DOHH2 (cell line): ENCODE results near the gene BARX2.

ENCODE experiments used
- H3F3A ChIP-seq: fragments of 200-600 bp; sonication (generic), shearing (Covaris generic); 2 replicates; pipeline ENCODE4 v1.6.0; 2016; ENCODE audit warnings: antibody characterized with exemption, mild to moderate bottlenecking; ENCODE audit not compliant: control insufficient read depth, insufficient read depth
- H3K27ac ChIP-seq: fragments of 200-600 bp; sonication (generic); 2 replicates; pipeline ENCODE4 v1.5.1; 2014; ENCODE audit warnings: low read depth, mild to moderate bottlenecking, low read length, moderate library complexity
- H3K27me3 ChIP-seq: fragments of 200-600 bp; sonication (generic); 2 replicates; pipeline ENCODE4 v1.6.1; 2014; ENCODE audit warnings: mild to moderate bottlenecking, low read length, mixed read lengths; ENCODE audit not compliant: control insufficient read depth
- H3K36me3 ChIP-seq: fragments of 200-600 bp; sonication (generic); 2 replicates; pipeline ENCODE4 v1.6.1; 2014; ENCODE audit warnings: mild to moderate bottlenecking, low read length, moderate library complexity, mixed read lengths; ENCODE audit not compliant: control insufficient read depth
- H3K4me1 ChIP-seq: fragments of 200-600 bp; sonication (generic); 2 replicates; pipeline ENCODE4 v1.6.1; 2014; ENCODE audit warnings: mild to moderate bottlenecking, low read length, mixed read lengths; ENCODE audit not compliant: control insufficient read depth
- H3K4me2 ChIP-seq: fragments of 200-600 bp; sonication (generic); 2 replicates; pipeline ENCODE4 v1.6.0; 2014; ENCODE audit warnings: mild to moderate bottlenecking, low read length, moderate library complexity
- H3K4me3 ChIP-seq: fragments of 200-600 bp; sonication (generic); 2 replicates; pipeline ENCODE4 v1.5.1; 2014; ENCODE audit warnings: mild to moderate bottlenecking, low read length, mixed read lengths
- H3K79me2 ChIP-seq: fragments of 200-600 bp; sonication (generic); 2 replicates; pipeline ENCODE4 v1.6.1; 2014; ENCODE audit warnings: mild to moderate bottlenecking, low read length, mixed read lengths; ENCODE audit not compliant: control insufficient read depth
- H3K9me2 ChIP-seq: fragments of 200-600 bp; sonication (generic); replicated peaks from 2 replicates; pipeline ENCODE4 v1.6.1; 2014; ENCODE audit warnings: mild to moderate bottlenecking, low read length, mixed read lengths; ENCODE audit not compliant: control insufficient read depth
- H3K9me3 ChIP-seq: fragments of 200-600 bp; sonication (generic); 2 replicates; pipeline ENCODE4 v1.6.1; 2014; ENCODE audit warnings: antibody characterized with exemption, low read length, mixed read lengths; ENCODE audit not compliant: control insufficient read depth, insufficient read depth
- H4K20me1 ChIP-seq: fragments of 200-600 bp; sonication (generic); 2 replicates; pipeline ENCODE4 v1.6.0; 2014; ENCODE audit warnings: low read depth, mild to moderate bottlenecking, antibody characterized with exemption, low read length, moderate library complexity; ENCODE audit not compliant: control insufficient read depth, insufficient read depth
- EZH2phosphoT487 ChIP-seq: fragments of 200-600 bp; sonication (generic); IDR thresholded peaks from 2 replicates; pipeline ENCODE4 v1.6.1; 2017; ENCODE audit warnings: borderline replicate concordance, mild to moderate bottlenecking, antibody characterized with exemption, low read length, moderate library complexity, mixed read lengths
- TF ChIP-seq, protein P1 (sequence below): fragments of 200-600 bp; sonication (generic); IDR thresholded peaks from one replicate; pipeline ENCODE4 v1.5.1; 2014; ENCODE audit warnings: antibody characterized with exemption, mild to moderate bottlenecking, low read depth, low read length; ENCODE audit not compliant: poor library complexity, severe bottlenecking

The BARX2 gene

DNA sequence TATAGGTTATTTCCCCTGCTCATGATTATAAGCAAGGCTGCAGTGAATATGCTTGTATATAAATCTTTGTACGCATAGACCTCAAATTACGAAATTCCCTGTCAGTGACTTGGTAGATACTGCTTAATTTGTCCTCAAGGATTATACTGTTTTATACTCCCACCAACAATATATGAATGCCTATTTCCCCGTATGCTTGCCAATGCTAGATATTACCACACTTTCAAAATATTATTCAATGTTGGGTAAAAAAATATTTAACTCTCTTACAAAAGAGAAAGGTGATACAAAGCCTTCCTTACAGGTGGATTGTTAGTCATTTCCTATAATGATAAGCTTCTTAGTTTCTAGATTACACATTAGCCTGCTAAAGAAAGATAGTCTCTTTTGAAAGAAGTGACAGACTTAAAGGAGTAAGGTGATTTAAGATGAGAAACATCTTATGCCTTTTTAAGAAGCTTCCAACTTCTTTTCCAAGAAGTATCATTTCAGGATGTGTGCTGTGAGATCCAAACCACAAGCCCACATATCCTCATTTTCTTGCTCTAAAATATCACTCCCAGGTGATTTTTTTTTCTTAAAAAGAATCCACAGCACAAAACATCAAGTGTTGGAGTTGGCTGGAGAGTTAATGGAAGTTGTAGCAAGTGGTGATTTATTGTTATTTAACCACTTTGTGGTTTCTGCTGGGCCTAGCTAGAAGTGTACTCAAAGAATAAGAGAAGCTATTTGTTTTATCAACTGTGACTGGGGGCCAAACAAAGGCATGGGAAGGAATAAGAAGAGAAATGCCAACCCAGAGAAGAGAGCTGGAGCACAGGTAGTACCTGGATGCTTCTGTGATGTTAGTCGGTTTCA is 59.2 kb downstream of the BARX2 start:
- Histone ChIP-seq H3K79me2 (no peaks in the 10 kb centered on the region), H3K4me2 (peak overlapping the region; percentile 63), H3K9me3 (peaks cover 8% of the 10 kb centered on the region), H3K27ac (no peak overlapping the region), H4K20me1 (no peaks in the 10 kb centered on the region), H3K36me3 (no peaks in the 10 kb centered on the region), H3K4me3 (no peak overlapping the region), H3K9me2 (no peaks in the 10 kb centered on the region), H3F3A (no peaks in the 10 kb centered on the region), H3K27me3 (no peaks in the 10 kb centered on the region), H3K4me1 (peaks cover 30% of the 10 kb centered on the region)
- TF ChIP-seq, protein P1, sequence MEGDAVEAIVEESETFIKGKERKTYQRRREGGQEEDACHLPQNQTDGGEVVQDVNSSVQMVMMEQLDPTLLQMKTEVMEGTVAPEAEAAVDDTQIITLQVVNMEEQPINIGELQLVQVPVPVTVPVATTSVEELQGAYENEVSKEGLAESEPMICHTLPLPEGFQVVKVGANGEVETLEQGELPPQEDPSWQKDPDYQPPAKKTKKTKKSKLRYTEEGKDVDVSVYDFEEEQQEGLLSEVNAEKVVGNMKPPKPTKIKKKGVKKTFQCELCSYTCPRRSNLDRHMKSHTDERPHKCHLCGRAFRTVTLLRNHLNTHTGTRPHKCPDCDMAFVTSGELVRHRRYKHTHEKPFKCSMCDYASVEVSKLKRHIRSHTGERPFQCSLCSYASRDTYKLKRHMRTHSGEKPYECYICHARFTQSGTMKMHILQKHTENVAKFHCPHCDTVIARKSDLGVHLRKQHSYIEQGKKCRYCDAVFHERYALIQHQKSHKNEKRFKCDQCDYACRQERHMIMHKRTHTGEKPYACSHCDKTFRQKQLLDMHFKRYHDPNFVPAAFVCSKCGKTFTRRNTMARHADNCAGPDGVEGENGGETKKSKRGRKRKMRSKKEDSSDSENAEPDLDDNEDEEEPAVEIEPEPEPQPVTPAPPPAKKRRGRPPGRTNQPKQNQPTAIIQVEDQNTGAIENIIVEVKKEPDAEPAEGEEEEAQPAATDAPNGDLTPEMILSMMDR = no peak
- TF ChIP-seq EZH2phosphoT487 = no peak

DNA sequence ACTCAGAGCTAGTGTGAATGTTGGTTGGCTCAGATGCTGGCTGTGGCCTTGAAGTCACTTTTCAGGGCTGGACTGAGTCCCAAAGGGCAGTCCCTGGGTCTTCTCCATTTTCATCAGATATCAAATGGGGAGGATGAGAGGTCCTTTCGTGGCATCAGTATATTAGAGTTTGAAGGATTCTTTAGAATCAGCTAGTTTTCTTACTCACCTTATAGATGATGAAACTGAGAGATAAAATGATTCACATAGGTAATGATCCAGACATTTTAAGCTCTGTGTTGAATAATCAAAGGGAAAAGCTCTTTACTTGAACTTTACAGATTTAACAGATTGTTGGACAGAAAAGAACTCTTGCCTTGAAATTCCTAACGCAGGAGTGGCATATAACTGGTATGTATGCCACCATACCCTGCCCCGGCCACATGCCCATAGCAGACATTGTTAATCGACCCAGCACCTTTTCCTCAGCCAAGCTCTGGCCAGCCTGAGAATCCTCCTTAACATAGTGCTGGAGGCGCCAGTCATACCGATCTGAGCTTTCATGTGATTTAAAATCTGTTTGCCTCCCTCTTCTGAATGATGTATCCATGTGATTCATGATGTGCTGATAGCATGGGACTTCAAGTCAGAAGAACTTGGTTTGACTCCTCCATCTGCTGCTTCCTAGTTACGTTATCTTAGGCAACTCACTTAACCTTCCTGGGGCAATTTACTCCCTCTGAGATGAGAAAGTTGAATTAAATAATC is 60.0 kb downstream of the BARX2 start:
- no peaks in the 10 kb centered on the region for H4K20me1 ChIP-seq
- H3K79me2 ChIP-seq = no peaks in the 10 kb centered on the region
- H3K9me3 ChIP-seq = peaks cover 8% of the 10 kb centered on the region
- H3K27ac ChIP-seq = peak overlapping the region; percentile 38
- H3F3A ChIP-seq = no peaks in the 10 kb centered on the region
- H3K4me2 ChIP-seq = peak overlapping the region; percentile 63
- no peaks in the 10 kb centered on the region for H3K27me3 ChIP-seq
- no peaks in the 10 kb centered on the region for H3K36me3 ChIP-seq
- H3K4me3 ChIP-seq = peak overlapping the region; percentile 44
- peaks cover 30% of the 10 kb centered on the region for H3K4me1 ChIP-seq
- no peak for TF ChIP-seq EZH2phosphoT487
- TF ChIP-seq, protein P1 = no peak
- no peaks in the 10 kb centered on the region for H3K9me2 ChIP-seq

DNA sequence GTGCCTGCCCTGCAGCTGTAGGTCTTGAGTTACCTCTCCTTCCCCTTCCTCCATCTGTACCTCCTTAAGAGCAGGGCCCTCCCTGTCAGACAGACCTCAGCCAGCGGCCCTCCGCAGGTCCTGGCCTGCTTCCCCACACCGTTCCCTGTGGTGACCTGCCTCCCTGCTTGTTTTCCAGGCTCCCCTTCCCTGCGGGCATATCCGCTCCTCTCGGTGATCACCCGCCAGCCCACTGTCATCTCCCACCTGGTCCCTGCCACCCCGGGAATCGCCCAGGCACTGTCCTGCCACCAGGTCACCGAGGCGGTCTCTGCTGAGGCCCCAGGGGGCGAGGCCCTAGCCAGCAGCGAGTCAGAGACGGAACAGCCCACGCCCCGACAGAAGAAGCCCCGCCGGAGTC is 60.9 kb downstream of the BARX2 start:
- no peaks in the 10 kb centered on the region for H4K20me1 ChIP-seq
- H3K4me3 ChIP-seq = peak overlapping the region; percentile 44
- no peaks in the 10 kb centered on the region for H3K36me3 ChIP-seq
- peak overlapping the region; percentile 38 for H3K27ac ChIP-seq
- TF ChIP-seq, protein P1 = no peak
- TF ChIP-seq EZH2phosphoT487 = no peak
- H3K79me2 ChIP-seq = no peaks in the 10 kb centered on the region
- no peaks in the 10 kb centered on the region for H3K9me3 ChIP-seq
- H3K4me1 ChIP-seq = peaks cover 30% of the 10 kb centered on the region
- H3F3A ChIP-seq = no peaks in the 10 kb centered on the region
- H3K4me2 ChIP-seq = peak overlapping the region; percentile 63
- no peaks in the 10 kb centered on the region for H3K9me2 ChIP-seq
- H3K27me3 ChIP-seq = no peaks in the 10 kb centered on the region
